HEK293 (cell line): ENCODE results near the gene CD68.

Source experiments
- CTCF ChIP-seq: fragments of 450-650 bp; formaldehyde crosslinking; IDR thresholded peaks from 2 replicates; pipeline ENCODE4 v1.5.1; 2016; ENCODE audit warnings: missing biosample characterization, missing genetic modification characterization
- HOXA7 ChIP-seq: sonication (generic); formaldehyde crosslinking; IDR thresholded peaks from 2 replicates; pipeline ENCODE4 v1.8.1; 2022; ENCODE audit warnings: missing genetic modification reagents, borderline replicate concordance
- HOXD13 ChIP-seq: sonication (generic); formaldehyde crosslinking; IDR thresholded peaks from 2 replicates; pipeline ENCODE4 v1.8.0; 2022; ENCODE audit warnings: missing genetic modification reagents, borderline replicate concordance
- MYNN ChIP-seq: fragments of 450-650 bp; formaldehyde crosslinking; IDR thresholded peaks from 2 replicates; pipeline ENCODE4 v1.5.1; 2016; ENCODE audit warnings: missing biosample characterization, missing genetic modification characterization, borderline replicate concordance
- REST ChIP-seq: fragments of 450-650 bp; formaldehyde crosslinking; IDR thresholded peaks from 2 replicates; pipeline ENCODE4 v1.5.1; 2016; ENCODE audit warnings: missing biosample characterization, missing genetic modification characterization
- YY1 ChIP-seq: fragments of 450-650 bp; formaldehyde crosslinking; IDR thresholded peaks from 2 replicates; pipeline ENCODE4 v1.5.1; 2018; ENCODE audit warnings: missing biosample characterization, missing genetic modification characterization
- ZNF121 ChIP-seq: fragments of 450-650 bp; formaldehyde crosslinking; IDR thresholded peaks from 2 replicates; pipeline ENCODE4 v1.5.1; 2016; ENCODE audit warnings: missing biosample characterization, missing genetic modification characterization
- ZNF274 ChIP-seq, 2 experiments: fragments of 200-500 bp in 1 of 2; fragments of 450-650 bp in 1 of 2; sonication (Bioruptor generic) in 1 of 2; formaldehyde crosslinking in 1 of 2; IDR thresholded peaks; 2 replicates each; pipeline versions ENCODE4 v1.5.1 to v1.6.1; 2014 to 2016; ENCODE audit warnings: borderline replicate concordance in 1 of 2, inconsistent platforms in 1 of 2, low read length in 1 of 2, missing biosample characterization in 1 of 2, missing genetic modification characterization in 1 of 2
- ZNF521 ChIP-seq: fragments of 450-650 bp; formaldehyde crosslinking; IDR thresholded peaks from 2 replicates; pipeline ENCODE4 v1.5.1; 2017; ENCODE audit warnings: missing biosample characterization, mild to moderate bottlenecking, missing genetic modification characterization
- ZNF571 ChIP-seq: fragments of 450-650 bp; formaldehyde crosslinking; IDR thresholded peaks from 2 replicates; pipeline ENCODE4 v1.5.0; 2017; ENCODE audit warnings: missing biosample characterization, missing genetic modification characterization
- ZNF670 ChIP-seq: fragments of 450-650 bp; formaldehyde crosslinking; IDR thresholded peaks from 2 replicates; pipeline ENCODE4 v1.5.1; 2016; ENCODE audit warnings: missing biosample characterization, missing genetic modification characterization, low read depth
- ZNF747 ChIP-seq: fragments of 450-650 bp; formaldehyde crosslinking; IDR thresholded peaks from 2 replicates; pipeline ENCODE4 v1.5.1; 2016; ENCODE audit warnings: missing biosample characterization, missing genetic modification characterization
- ZSCAN23 ChIP-seq: fragments of 450-650 bp; formaldehyde crosslinking; IDR thresholded peaks from 2 replicates; pipeline ENCODE4 v1.5.1; 2016; ENCODE audit warnings: missing biosample characterization, missing genetic modification characterization

GRCh38 chr17:7627250-7628121 is 48.0 kb downstream of the CD68 start, which contains the start of gene SAT2:
- TF ChIP-seq YY1 (tag by site-specific recombination) (no peak), ZNF747 (no peak), ZSCAN23 (tag by site-specific recombination) (no peak), CTCF (tag by site-specific recombination) (no peak), ZNF121 (no peak), MYNN (tag by site-specific recombination) (no peak), HOXD13 (no peak), ZNF670 (tag by site-specific recombination) (no peak), ZNF571 (tag by site-specific recombination) (no peak), HOXA7 (CRISPR knock-in tag) (no peak), ZNF521 (no peak), ZNF274 (IDR thresholded peaks at IDR 0.05; ENCODE audit: low read length) (no peak), ZNF274 (tag by site-specific recombination; IDR thresholded peaks at IDR 0.05; ENCODE audit: borderline replicate concordance) (no peak), REST (no peak)
